DMS153 treated with DMSO at 0.1 percent for 48 hours (cell line): ENCODE data around the gene AHNAK2.

Experiments
- DNase-seq: peaks from one replicate; lab custom pipeline; 2025; ENCODE audit not compliant: unreplicated experiment; lab: John Stamatoyannopoulos, UW

AHNAK2 gene

GRCh38 chr14:105012171-105012985 lies 34.2 kb upstream of the AHNAK2 start:
- no peak for DNase-seq

DNA sequence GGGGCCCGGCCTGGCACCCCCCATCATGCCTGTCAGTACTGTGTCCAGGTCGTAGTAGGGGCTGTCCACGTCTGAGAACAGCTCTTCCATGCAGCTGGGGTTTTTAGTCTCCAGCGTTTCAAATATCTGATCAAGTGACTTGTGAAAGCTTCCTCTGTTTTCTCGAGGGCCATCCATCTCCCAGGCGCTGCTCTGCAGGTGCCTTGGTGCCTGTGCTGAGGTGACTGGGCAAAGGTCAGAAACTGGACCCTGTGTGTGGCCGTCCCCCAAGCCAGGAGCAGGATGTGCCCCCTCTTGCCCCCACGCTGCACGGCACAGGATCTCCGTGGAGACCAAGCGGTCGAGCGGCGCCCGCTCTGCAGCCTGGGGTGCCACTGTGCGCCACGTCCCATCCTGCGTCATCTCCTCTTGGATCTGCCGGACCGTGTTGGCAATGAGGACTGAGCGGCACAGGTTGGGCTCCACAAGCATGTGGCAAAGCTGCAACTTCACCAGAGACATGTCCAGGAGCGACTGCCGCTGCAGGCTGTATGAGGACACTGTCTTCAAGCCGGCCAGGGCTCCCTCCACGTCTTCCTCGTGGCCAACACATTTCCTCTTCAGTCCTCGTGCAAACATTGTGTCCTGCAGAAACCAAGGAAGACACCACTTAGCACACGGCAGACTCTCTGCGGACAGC lies 33.3 kb upstream of the AHNAK2 start:
- DNase-seq, result no peak

DNA sequence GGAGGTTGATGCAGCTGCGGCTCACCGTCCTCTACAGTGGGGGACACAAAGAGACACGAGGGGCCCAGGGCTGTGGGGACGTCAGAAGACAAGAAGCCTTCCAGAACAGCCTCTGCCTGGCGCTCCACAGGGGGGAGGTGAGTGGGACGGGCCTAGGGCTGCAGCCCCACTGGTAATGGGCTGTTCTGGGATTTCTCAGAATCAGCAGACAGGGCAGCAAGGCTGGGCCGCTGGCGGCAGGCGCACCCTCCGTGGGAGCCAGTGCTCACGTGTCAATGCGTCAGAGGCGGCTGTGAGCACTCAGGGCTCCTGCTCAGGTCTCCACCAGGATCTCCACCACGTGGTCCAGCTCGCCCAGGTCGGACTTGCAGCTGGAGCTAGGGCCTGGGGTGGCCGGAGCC lies 32.7 kb upstream of the AHNAK2 start:
- no peak for DNase-seq

DNA sequence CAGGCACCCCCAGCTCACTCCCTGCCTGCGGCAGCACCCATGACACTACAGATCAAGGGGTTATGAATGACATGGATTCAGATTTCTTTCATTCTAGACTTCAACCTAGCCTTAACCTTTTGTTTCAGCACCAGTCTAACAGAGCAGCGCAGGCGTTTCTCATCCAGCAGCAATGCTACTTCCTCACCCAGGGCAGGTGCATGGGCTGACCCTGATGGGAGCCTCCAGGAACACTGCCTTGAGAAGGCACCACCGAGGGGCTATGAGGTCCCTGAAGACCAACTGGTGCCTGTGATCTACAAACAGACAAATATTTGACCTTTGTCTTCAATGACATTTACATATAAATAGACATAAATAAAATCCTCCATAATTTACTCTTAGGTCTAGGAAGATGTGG lies 31.9 kb upstream of the AHNAK2 start:
- DNase-seq, result no peak

DNA sequence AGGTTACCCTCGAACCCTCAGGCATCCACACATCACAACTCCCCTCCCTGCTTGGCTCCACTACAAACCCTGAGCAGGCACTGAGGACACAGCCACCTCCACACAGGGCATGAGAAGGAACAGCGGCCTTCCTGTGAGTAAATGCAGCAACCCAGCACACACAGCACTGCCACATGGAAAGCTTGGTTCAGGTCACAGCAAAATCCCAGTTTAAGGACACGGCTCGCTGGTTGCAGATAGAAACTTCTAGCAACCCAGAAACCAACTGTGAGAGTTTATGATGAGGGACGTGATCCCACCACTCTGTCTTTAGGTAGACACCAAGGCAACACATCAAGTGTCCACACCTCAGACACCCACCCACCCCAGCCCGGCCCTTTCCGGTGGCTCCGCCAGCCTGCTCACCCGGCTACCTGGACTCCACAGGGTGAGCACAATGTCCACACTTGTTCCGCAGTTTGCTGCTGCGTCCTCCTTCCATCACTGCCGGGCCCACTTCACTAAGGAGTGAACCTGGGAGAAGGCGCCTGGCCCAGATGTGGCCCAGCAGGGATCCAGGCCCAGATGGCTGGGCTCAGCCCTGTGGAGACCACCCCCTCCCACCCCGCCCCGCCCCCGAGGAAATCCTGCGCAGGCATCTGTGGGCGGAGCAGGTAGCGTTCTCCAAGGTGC lies 29.6 kb upstream of the AHNAK2 start:
- no peak for DNase-seq

- no peak for DNase-seq
Observed at GRCh38 chr14:105006831-105007592, 28.8 kb upstream of the AHNAK2 start.

GRCh38 chr14:105005929-105006830 lies 28.0 kb upstream of the AHNAK2 start:
- no peak for DNase-seq

- no peak for DNase-seq
Observed at GRCh38 chr14:105005329-105005928, 27.3 kb upstream of the AHNAK2 start.

GRCh38 chr14:104999361-104999760 lies 21.2 kb upstream of the AHNAK2 start:
- no peak for DNase-seq

- no peak for DNase-seq
Observed at GRCh38 chr14:104998801-104999200, 20.6 kb upstream of the AHNAK2 start.

- no peak for DNase-seq
Observed at GRCh38 chr14:104996483-104996882, 18.3 kb upstream of the AHNAK2 start.

DNA sequence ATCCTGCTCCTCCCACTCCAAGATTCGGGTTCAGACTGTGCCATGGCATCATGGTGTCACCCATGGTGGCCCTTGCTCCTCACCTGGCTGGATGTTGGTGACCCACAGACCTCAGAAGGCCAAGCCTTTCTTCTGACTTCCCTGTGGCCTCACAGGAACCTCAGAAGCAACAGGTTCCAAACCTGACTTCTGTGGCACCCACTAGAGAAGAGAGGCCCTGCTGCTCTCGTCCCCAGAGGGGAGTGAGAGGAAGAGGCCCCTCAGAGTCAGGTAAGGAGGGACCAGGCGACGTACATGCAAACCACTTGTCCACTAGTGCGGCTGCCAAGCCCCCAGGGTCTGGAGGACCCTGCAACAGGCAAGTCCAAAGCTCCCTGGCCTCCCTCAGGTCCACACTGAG lies 17.9 kb upstream of the AHNAK2 start:
- no peak for DNase-seq

GRCh38 chr14:104994978-104995377 lies 16.8 kb upstream of the AHNAK2 start:
- no peak for DNase-seq

- DNase-seq, result no peak
Observed at GRCh38 chr14:104993808-104994591, 15.8 kb upstream of the AHNAK2 start.

GRCh38 chr14:104993306-104993705 lies 15.1 kb upstream of the AHNAK2 start:
- no peak for DNase-seq

DNA sequence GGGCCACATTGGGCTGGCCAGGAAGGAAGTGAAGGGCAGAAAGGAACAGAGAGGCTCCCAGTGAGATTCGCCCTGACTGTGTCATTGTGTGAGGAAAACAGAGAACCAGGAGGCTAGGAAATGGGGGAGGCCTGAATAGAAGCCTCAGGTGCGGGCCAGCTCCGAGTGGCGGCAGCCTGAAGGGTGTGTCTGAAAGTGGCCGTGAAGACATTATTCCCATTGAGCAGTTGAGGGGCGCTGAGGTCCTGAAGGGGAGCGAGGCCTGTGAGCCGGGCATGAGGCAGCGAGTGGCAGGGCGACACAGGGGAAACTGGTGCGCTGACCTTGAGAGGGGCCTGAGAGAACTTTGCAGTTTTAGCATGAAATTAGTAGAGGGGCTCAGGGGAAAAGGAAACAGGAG lies 14.3 kb upstream of the AHNAK2 start:
- no peak for DNase-seq

GRCh38 chr14:104991896-104992230 lies 13.7 kb upstream of the AHNAK2 start:
- no peak for DNase-seq

DNA sequence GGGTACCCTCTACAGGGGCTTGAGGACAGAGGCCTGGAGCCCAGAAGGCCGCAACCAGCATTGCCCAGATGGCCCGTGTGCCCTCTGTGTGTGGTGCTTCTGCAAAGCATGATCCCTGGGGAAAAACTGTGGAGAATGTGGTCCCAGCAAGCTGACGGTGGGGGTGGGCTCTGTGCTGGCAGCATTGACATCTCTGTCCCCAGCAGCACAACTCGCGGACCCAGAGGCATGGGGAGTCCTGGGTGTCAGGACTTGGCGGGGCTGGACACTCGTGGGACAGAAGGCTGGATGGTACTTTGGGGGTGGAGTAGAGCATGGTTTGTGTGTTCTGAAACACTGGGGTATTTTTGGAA lies 11.8 kb upstream of the AHNAK2 start:
- DNase-seq, result no peak

DNA sequence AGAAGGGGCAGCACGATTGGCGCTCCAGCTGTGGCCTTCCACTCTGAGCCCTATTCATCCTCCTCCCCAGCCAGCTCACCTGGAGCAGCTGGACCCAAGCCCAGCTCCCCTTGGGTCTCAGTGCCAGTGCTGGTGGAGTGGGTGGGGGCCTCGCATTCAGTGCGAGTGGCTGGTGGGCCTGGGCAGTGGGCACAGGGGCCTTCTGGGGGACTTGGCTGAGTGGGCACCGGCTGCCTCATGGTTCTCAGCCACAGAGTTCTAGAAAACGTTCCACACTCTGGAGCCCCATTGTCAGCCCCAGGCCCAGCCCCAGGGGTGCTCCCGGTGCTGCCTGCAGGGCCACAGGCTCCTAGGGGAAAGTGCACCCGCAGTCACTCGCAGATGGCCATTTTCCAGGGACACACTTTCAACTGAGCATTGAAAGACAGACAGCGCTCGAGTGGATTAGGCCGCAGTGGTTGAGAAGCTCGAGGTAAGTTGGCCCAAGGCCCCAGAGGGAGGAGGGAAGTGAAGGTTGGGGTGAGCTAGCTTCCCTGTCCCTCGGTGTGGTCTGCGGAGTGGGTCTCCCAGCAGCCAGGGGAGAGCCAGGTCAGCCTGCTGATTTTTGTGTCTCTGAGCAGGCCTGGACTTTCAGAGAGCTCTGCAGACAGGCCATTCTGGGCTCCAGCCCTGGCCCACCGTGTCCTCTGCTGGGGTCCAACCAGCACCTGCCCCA lies 11.2 kb upstream of the AHNAK2 start:
- DNase-seq, result no peak
